H1 (cell line): ENCODE measurements around the gene NLRP3.

Experiments used
- CREB1 ChIP-seq: IDR thresholded peaks from 2 replicates; pipeline ENCODE4 v1.6.1; 2012; ENCODE audit warnings: inconsistent platforms
- CTCF ChIP-seq, 3 experiments: IDR thresholded peaks; 1 replicate in 2 of 3; 2 replicates in 1 of 3; pipeline versions ENCODE4 v1.5.1 to v1.6.1; 2011; ENCODE audit warnings: low read length in 3 of 3, mild to moderate bottlenecking in 3 of 3, inconsistent platforms in 2 of 3, low read depth in 1 of 3, moderate library complexity in 1 of 3; ENCODE audit not compliant: insufficient read depth in 1 of 3; ENCODE audit errors: control extremely low read depth in 1 of 3
- EP300 ChIP-seq, 2 experiments: IDR thresholded peaks; 1 replicate in 1 of 2; 2 replicates in 1 of 2; pipeline ENCODE4 v1.6.1; 2011 to 2012; ENCODE audit warnings: low read depth in 2 of 2, low read length in 2 of 2, mild to moderate bottlenecking in 2 of 2, borderline replicate concordance in 1 of 2, inconsistent platforms in 1 of 2, moderate library complexity in 1 of 2
- PHF8 ChIP-seq: fragments of 200-600 bp; sonication (generic); conservative IDR thresholded peaks from 2 replicates; pipeline ENCODE4 v1.7.1; 2012; ENCODE audit warnings: low read depth, mild to moderate bottlenecking, inconsistent platforms, low read length, moderate library complexity
- POLR2A ChIP-seq, 2 experiments: IDR thresholded peaks; 1 replicate in 1 of 2; 2 replicates in 1 of 2; pipeline ENCODE4 v1.6.1; 2011; ENCODE audit warnings: low read depth in 2 of 2, low read length in 2 of 2, mild to moderate bottlenecking in 2 of 2; ENCODE audit errors: control extremely low read depth in 1 of 2
- POLR2AphosphoS5 ChIP-seq: IDR thresholded peaks from 2 replicates; pipeline ENCODE4 v1.6.1; 2011; ENCODE audit warnings: low read depth, low read length
- RAD21 ChIP-seq, 2 experiments: IDR thresholded peaks in 1 of 2; conservative IDR thresholded peaks in 1 of 2; 2 replicates each; pipeline ENCODE4 v1.6.1; 2011; ENCODE audit warnings: low read depth in 2 of 2, low read length in 2 of 2, improper control_type of control experiment in 1 of 2, inconsistent platforms in 1 of 2, mild to moderate bottlenecking in 1 of 2, moderate library complexity in 1 of 2
- SIRT6 ChIP-seq: IDR thresholded peaks from one replicate; pipeline ENCODE4 v1.7.1; 2012; ENCODE audit warnings: low read length, inconsistent platforms
- TAF1 ChIP-seq: IDR thresholded peaks from 2 replicates; pipeline ENCODE4 v1.6.1; 2011; ENCODE audit warnings: mild to moderate bottlenecking, low read depth, low read length
- TF ChIP-seq, protein P1 (sequence below): IDR thresholded peaks from 2 replicates; pipeline ENCODE4 v1.6.1; 2011; ENCODE audit warnings: low read depth, mild to moderate bottlenecking, low read length; ENCODE audit not compliant: insufficient read depth
- TF ChIP-seq, protein P2 (sequence below): IDR thresholded peaks from 2 replicates; pipeline ENCODE4 v1.6.1; 2012; ENCODE audit warnings: low read length, inconsistent platforms

- no peak for TF ChIP-seq PHF8
- peak; percentile 74 to 94 (median 87) for TF ChIP-seq CTCF (IDR thresholded peaks at IDR 0.05; ENCODE audit: control extremely low read depth in 1 of 3, insufficient read depth in 1 of 3, low read depth in 1 of 3, low read length in 3 of 3)
- peak; percentile 48; the same call in 1 of the 2 replicates for TF ChIP-seq CREB1
- no peak for TF ChIP-seq SIRT6
- TF ChIP-seq POLR2A (IDR thresholded peaks at IDR 0.05; ENCODE audit: control extremely low read depth in 1 of 2, low read depth in 2 of 2, low read length in 2 of 2): no peak
- TF ChIP-seq, protein P1, sequence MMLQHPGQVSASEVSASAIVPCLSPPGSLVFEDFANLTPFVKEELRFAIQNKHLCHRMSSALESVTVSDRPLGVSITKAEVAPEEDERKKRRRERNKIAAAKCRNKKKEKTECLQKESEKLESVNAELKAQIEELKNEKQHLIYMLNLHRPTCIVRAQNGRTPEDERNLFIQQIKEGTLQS: no peak
- TF ChIP-seq POLR2AphosphoS5: no peak
- peak; percentile 67 to 74; a peak in 3 of 4 replicates for TF ChIP-seq RAD21 (IDR thresholded peaks at IDR 0.05 in 1 of 2, conservative IDR thresholded peaks at IDR 0.05 in 1 of 2; ENCODE audit: low read depth in 2 of 2, low read length in 2 of 2)
- peak; percentile 60 for TF ChIP-seq TAF1
- 0 out of 3 replicates have a peak, but pooled peaks of 1 of the 2 experiments have one; percentile 66 for TF ChIP-seq EP300 (IDR thresholded peaks at IDR 0.05; ENCODE audit: borderline replicate concordance in 1 of 2, low read depth in 2 of 2, low read length in 2 of 2)
- TF ChIP-seq, protein P2, sequence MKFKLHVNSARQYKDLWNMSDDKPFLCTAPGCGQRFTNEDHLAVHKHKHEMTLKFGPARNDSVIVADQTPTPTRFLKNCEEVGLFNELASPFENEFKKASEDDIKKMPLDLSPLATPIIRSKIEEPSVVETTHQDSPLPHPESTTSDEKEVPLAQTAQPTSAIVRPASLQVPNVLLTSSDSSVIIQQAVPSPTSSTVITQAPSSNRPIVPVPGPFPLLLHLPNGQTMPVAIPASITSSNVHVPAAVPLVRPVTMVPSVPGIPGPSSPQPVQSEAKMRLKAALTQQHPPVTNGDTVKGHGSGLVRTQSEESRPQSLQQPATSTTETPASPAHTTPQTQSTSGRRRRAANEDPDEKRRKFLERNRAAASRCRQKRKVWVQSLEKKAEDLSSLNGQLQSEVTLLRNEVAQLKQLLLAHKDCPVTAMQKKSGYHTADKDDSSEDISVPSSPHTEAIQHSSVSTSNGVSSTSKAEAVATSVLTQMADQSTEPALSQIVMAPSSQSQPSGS: peak; percentile 88
Measured at GRCh38 chr1:247390116-247390791, 25.7 kb upstream of the NLRP3 start.
